ENCODE data around the gene DLL4.

DLL4 gene

GRCh38 chr15:40941068-40941527, 12.0 kb downstream of the DLL4 start:
- Histone ChIP-seq H3K36me3 (ENCODE audit: control insufficient read depth, insufficient read depth, low read length) (no peaks in the 10 kb centered on the region), H3K4me1 (ENCODE audit: control insufficient read depth, insufficient read depth, low read length) (no peaks in the 10 kb centered on the region), H3K4me3 (ENCODE audit: low read depth, low read length) (peak overlapping the region; percentile 38), H3K9me3 (ENCODE audit: control insufficient read depth, insufficient read depth, low read length) (no peaks in the 10 kb centered on the region), H3K9ac (ENCODE audit: low read depth, low read length) (no peak overlapping the region), H3K27me3 (ENCODE audit: control insufficient read depth, insufficient read depth, low read length) (peaks cover 51% of the 10 kb centered on the region)

GRCh38 chr15:40941528-40942336, 12.6 kb downstream of the DLL4 start:
- H3K4me3 ChIP-seq (ENCODE audit: low read depth, low read length): peak overlapping the region; percentile 59
- H3K4me1 ChIP-seq (ENCODE audit: control insufficient read depth, insufficient read depth, low read length): no peaks in the 10 kb centered on the region
- H3K9ac ChIP-seq (ENCODE audit: low read depth, low read length): peak overlapping the region; percentile 65
- peaks cover 51% of the 10 kb centered on the region for H3K27me3 ChIP-seq (ENCODE audit: control insufficient read depth, insufficient read depth, low read length)
- H3K36me3 ChIP-seq (ENCODE audit: control insufficient read depth, insufficient read depth, low read length): no peaks in the 10 kb centered on the region
- H3K9me3 ChIP-seq (ENCODE audit: control insufficient read depth, insufficient read depth, low read length): no peaks in the 10 kb centered on the region

- Histone ChIP-seq H3K9ac (ENCODE audit: low read depth, low read length) (peak overlapping the region; percentile 65), H3K36me3 (ENCODE audit: control insufficient read depth, insufficient read depth, low read length) (no peaks in the 10 kb centered on the region), H3K4me1 (ENCODE audit: control insufficient read depth, insufficient read depth, low read length) (no peaks in the 10 kb centered on the region), H3K9me3 (ENCODE audit: control insufficient read depth, insufficient read depth, low read length) (no peaks in the 10 kb centered on the region), H3K27me3 (ENCODE audit: control insufficient read depth, insufficient read depth, low read length) (peaks cover 51% of the 10 kb centered on the region), H3K4me3 (ENCODE audit: low read depth, low read length) (peak overlapping the region; percentile 59)
Observed at GRCh38 chr15:40942337-40942854, 13.3 kb downstream of the DLL4 start.

- Histone ChIP-seq H3K27me3 (ENCODE audit: control insufficient read depth, insufficient read depth, low read length) (peaks cover 51% of the 10 kb centered on the region), H3K4me3 (ENCODE audit: low read depth, low read length) (no peak overlapping the region), H3K36me3 (ENCODE audit: control insufficient read depth, insufficient read depth, low read length) (no peaks in the 10 kb centered on the region), H3K9me3 (ENCODE audit: control insufficient read depth, insufficient read depth, low read length) (no peaks in the 10 kb centered on the region), H3K9ac (ENCODE audit: low read depth, low read length) (no peak overlapping the region), H3K4me1 (ENCODE audit: control insufficient read depth, insufficient read depth, low read length) (no peaks in the 10 kb centered on the region)
Observed at GRCh38 chr15:40942878-40943277, 13.7 kb downstream of the DLL4 start.

GRCh38 chr15:40943764-40944365, 14.7 kb downstream of the DLL4 start:
- Histone ChIP-seq H3K36me3 (ENCODE audit: control insufficient read depth, insufficient read depth, low read length) (no peaks in the 10 kb centered on the region), H3K9me3 (ENCODE audit: control insufficient read depth, insufficient read depth, low read length) (no peaks in the 10 kb centered on the region), H3K4me3 (ENCODE audit: low read depth, low read length) (no peak overlapping the region), H3K4me1 (ENCODE audit: control insufficient read depth, insufficient read depth, low read length) (peaks cover 4% of the 10 kb centered on the region), H3K27me3 (ENCODE audit: control insufficient read depth, insufficient read depth, low read length) (peaks cover 51% of the 10 kb centered on the region), H3K9ac (ENCODE audit: low read depth, low read length) (no peak overlapping the region)

GRCh38 chr15:40944510-40945296, 15.6 kb downstream of the DLL4 start:
- Histone ChIP-seq H3K36me3 (ENCODE audit: control insufficient read depth, insufficient read depth, low read length) (no peaks in the 10 kb centered on the region), H3K9me3 (ENCODE audit: control insufficient read depth, insufficient read depth, low read length) (no peaks in the 10 kb centered on the region), H3K4me3 (ENCODE audit: low read depth, low read length) (no peak overlapping the region), H3K9ac (ENCODE audit: low read depth, low read length) (no peak overlapping the region), H3K27me3 (ENCODE audit: control insufficient read depth, insufficient read depth, low read length) (peaks cover 48% of the 10 kb centered on the region), H3K4me1 (ENCODE audit: control insufficient read depth, insufficient read depth, low read length) (peaks cover 9% of the 10 kb centered on the region)

GRCh38 chr15:40948706-40949473, 19.8 kb downstream of the DLL4 start:
- peaks cover 9% of the 10 kb centered on the region for H3K4me1 ChIP-seq (ENCODE audit: control insufficient read depth, insufficient read depth, low read length)
- peaks cover 2% of the 10 kb centered on the region for H3K36me3 ChIP-seq (ENCODE audit: control insufficient read depth, insufficient read depth, low read length)
- no peak overlapping the region for H3K4me3 ChIP-seq (ENCODE audit: low read depth, low read length)
- no peaks in the 10 kb centered on the region for H3K9me3 ChIP-seq (ENCODE audit: control insufficient read depth, insufficient read depth, low read length)
- no peak overlapping the region for H3K9ac ChIP-seq (ENCODE audit: low read depth, low read length)
- peaks cover 15% of the 10 kb centered on the region for H3K27me3 ChIP-seq (ENCODE audit: control insufficient read depth, insufficient read depth, low read length)

GRCh38 chr15:40949756-40950207, 20.6 kb downstream of the DLL4 start:
- Histone ChIP-seq H3K9ac (ENCODE audit: low read depth, low read length) (no peak overlapping the region), H3K4me1 (ENCODE audit: control insufficient read depth, insufficient read depth, low read length) (peaks cover 9% of the 10 kb centered on the region), H3K27me3 (ENCODE audit: control insufficient read depth, insufficient read depth, low read length) (peaks cover 8% of the 10 kb centered on the region), H3K4me3 (ENCODE audit: low read depth, low read length) (no peak overlapping the region), H3K9me3 (ENCODE audit: control insufficient read depth, insufficient read depth, low read length) (no peaks in the 10 kb centered on the region), H3K36me3 (ENCODE audit: control insufficient read depth, insufficient read depth, low read length) (peaks cover 2% of the 10 kb centered on the region)

GRCh38 chr15:40951764-40952163, 22.6 kb downstream of the DLL4 start:
- Histone ChIP-seq H3K9me3 (ENCODE audit: control insufficient read depth, insufficient read depth, low read length) (no peaks in the 10 kb centered on the region), H3K36me3 (ENCODE audit: control insufficient read depth, insufficient read depth, low read length) (peaks cover 16% of the 10 kb centered on the region), H3K4me1 (ENCODE audit: control insufficient read depth, insufficient read depth, low read length) (peaks cover 9% of the 10 kb centered on the region), H3K9ac (ENCODE audit: low read depth, low read length) (no peak overlapping the region), H3K4me3 (ENCODE audit: low read depth, low read length) (no peak overlapping the region), H3K27me3 (ENCODE audit: control insufficient read depth, insufficient read depth, low read length) (no peaks in the 10 kb centered on the region)

GRCh38 chr15:40952301-40952900, 23.3 kb downstream of the DLL4 start:
- Histone ChIP-seq H3K27me3 (ENCODE audit: control insufficient read depth, insufficient read depth, low read length) (no peaks in the 10 kb centered on the region), H3K9ac (ENCODE audit: low read depth, low read length) (peak overlapping the region; percentile 98), H3K36me3 (ENCODE audit: control insufficient read depth, insufficient read depth, low read length) (peaks cover 18% of the 10 kb centered on the region), H3K4me1 (ENCODE audit: control insufficient read depth, insufficient read depth, low read length) (peaks cover 9% of the 10 kb centered on the region), H3K4me3 (ENCODE audit: low read depth, low read length) (peak overlapping the region; percentile 82), H3K9me3 (ENCODE audit: control insufficient read depth, insufficient read depth, low read length) (no peaks in the 10 kb centered on the region)

All from iPS-15b (cell line).